Stimulated activated naive CD8-positive, alpha-beta T cell treated with anti-CD3 and anti-CD28 coated beads, Interleukin-15, Interleukin-2, amounts not matched to agents 100 ng/mL and 50 ng/mL, for 24 hours (primary cell): Measurements from ENCODE around the gene DGCR2.
"Not testable (repeated sequence)": the region's sequence is repeated elsewhere in the genome, so short reads cannot be mapped to it uniquely, and the experiment has no call there.

Source experiments
- H3K27ac Mint-ChIP-seq: one replicate; pipeline ENCODE4 v1.8.0; 2021; ENCODE audit warnings: mild to moderate bottlenecking, mixed read lengths
- H3K27me3 Mint-ChIP-seq: one replicate; pipeline ENCODE4 v1.8.0; 2021; ENCODE audit warnings: mixed read lengths
- H3K36me3 Mint-ChIP-seq: one replicate; pipeline ENCODE4 v1.8.0; 2021; ENCODE audit warnings: low read depth, mixed read lengths
- H3K4me1 Mint-ChIP-seq: one replicate; pipeline ENCODE4 v1.8.0; 2021; ENCODE audit warnings: low read depth, mixed read lengths
- H3K4me3 Mint-ChIP-seq: one replicate; pipeline ENCODE4 v1.8.0; 2021; ENCODE audit warnings: mild to moderate bottlenecking, mixed read lengths
- H3K9me3 Mint-ChIP-seq: one replicate; pipeline ENCODE4 v1.8.0; 2021; ENCODE audit warnings: mixed read lengths

The DGCR2 gene

GRCh38 chr22:19011075-19011474, 111.1 kb downstream of the DGCR2 start:
- Mint-ChIP-seq H3K9me3 (no peaks in the 10 kb centered on the region), H3K27me3 (peaks cover 26% of the 10 kb centered on the region), H3K4me1 (no peaks in the 10 kb centered on the region), H3K27ac (no peak overlapping the region), H3K36me3 (no peaks in the 10 kb centered on the region), H3K4me3 (no peak overlapping the region)

- Mint-ChIP-seq H3K36me3 (no peaks in the 10 kb centered on the region), H3K27ac (no peak overlapping the region), H3K27me3 (peaks cover 35% of the 10 kb centered on the region), H3K9me3 (no peaks in the 10 kb centered on the region), H3K4me3 (no peak overlapping the region), H3K4me1 (no peaks in the 10 kb centered on the region)
These were observed 116.3 kb downstream of the DGCR2 start for GRCh38 chr22:19005905-19006304.

GRCh38 chr22:19004471-19004870, 117.7 kb downstream of the DGCR2 start:
- Mint-ChIP-seq H3K27me3 (peaks cover 31% of the 10 kb centered on the region), H3K4me1 (no peaks in the 10 kb centered on the region), H3K4me3 (no peak overlapping the region)

GRCh38 chr22:19003508-19003907, 118.7 kb downstream of the DGCR2 start:
- Mint-ChIP-seq H3K9me3 (no peaks in the 10 kb centered on the region), H3K4me1 (no peaks in the 10 kb centered on the region), H3K4me3 (no peak overlapping the region), H3K36me3 (no peaks in the 10 kb centered on the region), H3K27me3 (peaks cover 32% of the 10 kb centered on the region), H3K27ac (no peak overlapping the region)

More at GRCh38 chr22:19004471-19004870, 117.7 kb downstream of the DGCR2 start:
- Mint-ChIP-seq H3K9me3 (no peaks in the 10 kb centered on the region), H3K36me3 (no peaks in the 10 kb centered on the region), H3K27ac (no peak overlapping the region)

- H3K9me3 Mint-ChIP-seq, result no peaks in the 10 kb centered on the region
- H3K27me3 Mint-ChIP-seq, result peaks cover 41% of the 10 kb centered on the region
- H3K4me1 Mint-ChIP-seq, result no peaks in the 10 kb centered on the region
- no peak overlapping the region for H3K27ac Mint-ChIP-seq
- no peaks in the 10 kb centered on the region for H3K36me3 Mint-ChIP-seq
- H3K4me3 Mint-ChIP-seq, result no peak overlapping the region
These were observed 119.6 kb downstream of the DGCR2 start for GRCh38 chr22:19002684-19003038.

- Mint-ChIP-seq H3K27me3 (peaks cover 46% of the 10 kb centered on the region), H3K4me1 (no peaks in the 10 kb centered on the region), H3K27ac (no peak overlapping the region), H3K4me3 (no peak overlapping the region), H3K9me3 (no peaks in the 10 kb centered on the region), H3K36me3 (no peaks in the 10 kb centered on the region)
These were observed 121.0 kb downstream of the DGCR2 start for GRCh38 chr22:19001204-19001603.

GRCh38 chr22:19000106-19000505, 122.1 kb downstream of the DGCR2 start:
- not testable (repeated sequence) for H3K27ac Mint-ChIP-seq, H3K4me3 Mint-ChIP-seq, H3K9me3 Mint-ChIP-seq, H3K36me3 Mint-ChIP-seq, H3K4me1 Mint-ChIP-seq
- H3K27me3 Mint-ChIP-seq, result peaks cover 41% of the 10 kb centered on the region

GRCh38 chr22:18999416-18999815, 122.8 kb downstream of the DGCR2 start:
- Mint-ChIP-seq H3K36me3 (no peaks in the 10 kb centered on the region), H3K27me3 (peaks cover 36% of the 10 kb centered on the region), H3K4me1 (no peaks in the 10 kb centered on the region), H3K27ac (no peak overlapping the region), H3K9me3 (no peaks in the 10 kb centered on the region), H3K4me3 (no peak overlapping the region)

GRCh38 chr22:18999008-18999407, 123.2 kb downstream of the DGCR2 start:
- Mint-ChIP-seq H3K4me1 (no peaks in the 10 kb centered on the region), H3K27me3 (peaks cover 32% of the 10 kb centered on the region), H3K27ac (no peak overlapping the region), H3K36me3 (no peaks in the 10 kb centered on the region), H3K4me3 (no peak overlapping the region), H3K9me3 (no peaks in the 10 kb centered on the region)

- Mint-ChIP-seq H3K4me1 (no peaks in the 10 kb centered on the region), H3K4me3 (no peak overlapping the region), H3K27me3 (peaks cover 32% of the 10 kb centered on the region), H3K9me3 (no peaks in the 10 kb centered on the region), H3K27ac (no peak overlapping the region), H3K36me3 (no peaks in the 10 kb centered on the region)
These were observed 124.3 kb downstream of the DGCR2 start for GRCh38 chr22:18997925-18998315.

- Mint-ChIP-seq H3K4me3 (no peak overlapping the region), H3K36me3 (no peaks in the 10 kb centered on the region), H3K4me1 (no peaks in the 10 kb centered on the region), H3K27me3 (peaks cover 31% of the 10 kb centered on the region), H3K9me3 (no peaks in the 10 kb centered on the region), H3K27ac (no peak overlapping the region)
These were observed 124.8 kb downstream of the DGCR2 start for GRCh38 chr22:18997306-18997924.

- Mint-ChIP-seq H3K36me3 (no peaks in the 10 kb centered on the region), H3K4me3 (no peak overlapping the region), H3K9me3 (no peaks in the 10 kb centered on the region), H3K4me1 (no peaks in the 10 kb centered on the region), H3K27ac (no peak overlapping the region), H3K27me3 (peaks cover 31% of the 10 kb centered on the region)
These were observed 125.8 kb downstream of the DGCR2 start for GRCh38 chr22:18996376-18996900.

GRCh38 chr22:18995327-18995711, 126.9 kb downstream of the DGCR2 start:
- H3K27ac Mint-ChIP-seq, result no peak overlapping the region
- no peaks in the 10 kb centered on the region for H3K4me1 Mint-ChIP-seq
- no peak overlapping the region for H3K4me3 Mint-ChIP-seq
- H3K27me3 Mint-ChIP-seq, result peaks cover 33% of the 10 kb centered on the region
- no peaks in the 10 kb centered on the region for H3K36me3 Mint-ChIP-seq
- H3K9me3 Mint-ChIP-seq, result no peaks in the 10 kb centered on the region

GRCh38 chr22:18994701-18995326, 127.4 kb downstream of the DGCR2 start:
- Mint-ChIP-seq H3K36me3 (no peaks in the 10 kb centered on the region), H3K9me3 (no peaks in the 10 kb centered on the region), H3K4me1 (no peaks in the 10 kb centered on the region), H3K27ac (no peak overlapping the region), H3K4me3 (no peak overlapping the region), H3K27me3 (peaks cover 33% of the 10 kb centered on the region)

- no peaks in the 10 kb centered on the region for H3K4me1 Mint-ChIP-seq
- no peak overlapping the region for H3K27ac Mint-ChIP-seq
- H3K4me3 Mint-ChIP-seq, result no peak overlapping the region
- H3K9me3 Mint-ChIP-seq, result no peaks in the 10 kb centered on the region
- no peaks in the 10 kb centered on the region for H3K36me3 Mint-ChIP-seq
- peaks cover 33% of the 10 kb centered on the region for H3K27me3 Mint-ChIP-seq
These were observed 128.2 kb downstream of the DGCR2 start for GRCh38 chr22:18994056-18994455.
